GM23338 (cell line): ENCODE measurements around the gene FPGS. TPM values are rescaled to one million over a fixed set of nuclear protein-coding genes. Genes with fewer than 3 reads are reported as not detected.
A peak's percentile ranks its signal among the peaks of the same experiment; 100 is the strongest.

Source experiments
- ATAC-seq: fragments of 200-7000 bp; cut with Tn5 transposase; 3 replicates; pipeline ENCODE4 v1.9.1; 2020
- DNase-seq: peaks from one replicate; pipeline ENCODE4 v3.0.0-alpha.2; 2015; ENCODE audit warnings: low spot score
- H2AFZ ChIP-seq: fragments of 200-600 bp; sonication (generic); 2 replicates; pipeline ENCODE4 v1.8.0; 2016; ENCODE audit warnings: antibody characterized with exemption, mild to moderate bottlenecking, moderate library complexity
- H3F3A ChIP-seq: fragments of 200-600 bp; sonication (generic); replicated peaks from 2 replicates; pipeline ENCODE4 v1.8.0; 2017; ENCODE audit warnings: antibody characterized with exemption, mixed run types, low read depth
- H3K27ac ChIP-seq: fragments of 200-600 bp; sonication (generic); 2 replicates; pipeline ENCODE4 v1.6.1; 2016; ENCODE audit warnings: low read depth
- H3K27me3 ChIP-seq: fragments of 200-600 bp; sonication (generic); 2 replicates; pipeline ENCODE4 v1.8.0; 2016; ENCODE audit warnings: mild to moderate bottlenecking, mixed run types, moderate library complexity; ENCODE audit not compliant: insufficient read depth
- H3K36me3 ChIP-seq: fragments of 200-600 bp; sonication (generic); 2 replicates; pipeline ENCODE4 v1.8.0; 2016; ENCODE audit warnings: mild to moderate bottlenecking; ENCODE audit not compliant: insufficient read depth
- H3K4me1 ChIP-seq: fragments of 200-600 bp; sonication (generic); 2 replicates; pipeline ENCODE4 v1.8.0; 2016; ENCODE audit warnings: mild to moderate bottlenecking, moderate library complexity; ENCODE audit not compliant: insufficient read depth
- H3K4me2 ChIP-seq: fragments of 200-600 bp; sonication (generic); 2 replicates; pipeline ENCODE4 v1.7.1; 2017; ENCODE audit warnings: mixed run types
- H3K4me3 ChIP-seq: fragments of 200-600 bp; sonication (generic); 2 replicates; pipeline ENCODE4 v1.6.1; 2016; ENCODE audit warnings: mixed run types
- H3K79me2 ChIP-seq: fragments of 200-600 bp; sonication (generic); replicated peaks from 2 replicates; pipeline ENCODE4 v1.8.0; 2017; ENCODE audit warnings: mild to moderate bottlenecking; ENCODE audit not compliant: insufficient read depth
- H3K9me2 ChIP-seq: fragments of 200-600 bp; sonication (generic); 2 replicates; pipeline ENCODE4 v1.8.0; 2017; ENCODE audit not compliant: insufficient read depth
- H4K20me1 ChIP-seq: fragments of 200-600 bp; sonication (generic); replicated peaks from 2 replicates; pipeline ENCODE4 v1.8.0; 2017; ENCODE audit warnings: mild to moderate bottlenecking; ENCODE audit not compliant: insufficient read depth
- H3K27ac Mint-ChIP-seq: 2 replicates; pipeline ENCODE4 v1.8.0; 2020; ENCODE audit warnings: inconsistent platforms, mild to moderate bottlenecking, moderate library complexity, mixed read lengths
- H3K27me3 Mint-ChIP-seq: 3 replicates; pipeline ENCODE4 v1.8.0; 2022; ENCODE audit warnings: low read depth, mild to moderate bottlenecking, moderate library complexity, mixed read lengths, inconsistent platforms; ENCODE audit not compliant: insufficient read depth, poor library complexity
- H3K36me3 Mint-ChIP-seq: 3 replicates; pipeline ENCODE4 v1.8.0; 2021; ENCODE audit warnings: low read depth, mild to moderate bottlenecking, inconsistent platforms, moderate library complexity, mixed read lengths
- H3K4me1 Mint-ChIP-seq: 3 replicates; pipeline ENCODE4 v1.8.0; 2020; ENCODE audit warnings: mild to moderate bottlenecking, inconsistent platforms, mixed read lengths
- H3K4me3 Mint-ChIP-seq: 3 replicates; pipeline ENCODE4 v1.8.0; 2021; ENCODE audit warnings: moderate library complexity, mild to moderate bottlenecking, inconsistent platforms, mixed read lengths
- H3K9me3 Mint-ChIP-seq: 3 replicates; pipeline ENCODE4 v1.8.0; 2020; ENCODE audit warnings: moderate library complexity, mild to moderate bottlenecking, inconsistent platforms, mixed read lengths
- CREB1 ChIP-seq: fragments of 250-450 bp; sonication (Bioruptor Pico); IDR thresholded peaks from 2 replicates; pipeline ENCODE4 v1.5.0; 2020; ENCODE audit warnings: low read depth, mild to moderate bottlenecking, moderate library complexity
- EZH2 ChIP-seq: fragments of 200-600 bp; sonication (generic); IDR thresholded peaks from one replicate; pipeline ENCODE4 v1.8.0; 2017; ENCODE audit warnings: antibody characterized with exemption, mild to moderate bottlenecking, low read depth; ENCODE audit not compliant: unreplicated experiment
- EZH2phosphoT487 ChIP-seq: fragments of 200-600 bp; sonication (generic); IDR thresholded peaks from one replicate; pipeline ENCODE4 v1.8.1; 2018; ENCODE audit warnings: antibody characterized with exemption; ENCODE audit not compliant: unreplicated experiment
- JUNB ChIP-seq: IDR thresholded peaks from one replicate; pipeline ENCODE4 v1.6.1; 2016; ENCODE audit warnings: antibody characterized with exemption; ENCODE audit not compliant: unreplicated experiment
- NANOG ChIP-seq: IDR thresholded peaks from 2 replicates; pipeline ENCODE4 v1.6.1; 2016; ENCODE audit warnings: antibody characterized with exemption, borderline replicate concordance
- POLR2AphosphoS5 ChIP-seq: IDR thresholded peaks from 2 replicates; pipeline ENCODE4 v1.6.1; 2016; ENCODE audit warnings: antibody characterized with exemption, low read depth
- STAT1 ChIP-seq: IDR thresholded peaks from one replicate; pipeline ENCODE4 v1.6.1; 2016; ENCODE audit warnings: antibody characterized with exemption; ENCODE audit not compliant: unreplicated experiment
- ZNF114 ChIP-seq: fragments of 250-450 bp; sonication (Bioruptor Pico); IDR thresholded peaks from 2 replicates; pipeline ENCODE4 v1.5.0; 2020; ENCODE audit warnings: mild to moderate bottlenecking, moderate library complexity
- ZNF331 ChIP-seq: fragments of 250-450 bp; sonication (Bioruptor Pico); IDR thresholded peaks from 2 replicates; pipeline ENCODE4 v1.5.0; 2020; ENCODE audit warnings: low read depth, mild to moderate bottlenecking, moderate library complexity
- polyA plus RNA-seq: library from polyadenylated mRNA; unstranded; fragments of >200 nt; fragmentation: Nextera tagmentation; extraction: Ambion mirVana; gene quantifications from 2 replicates; pipeline ENCODE4 v1.2.1, GENCODE V29; 2016
- total RNA-seq: library from RNA; depleted of rRNA; stranded (reverse); fragments of >200 nt; shearing (Covaris generic); gene quantifications from 2 replicates; pipeline ENCODE4 v1.2.3, GENCODE V29; 2014
- TF ChIP-seq, protein P1 (sequence below): fragments of 250-450 bp; sonication (Bioruptor Pico); IDR thresholded peaks from 2 replicates; pipeline ENCODE4 v1.5.0; 2020; ENCODE audit warnings: mild to moderate bottlenecking, moderate library complexity
- TF ChIP-seq, protein P2 (sequence below), 2 experiments: fragments of 200-600 bp in 1 of 2; sonication (generic) in 1 of 2; conservative IDR thresholded peaks; 2 replicates each; pipeline versions ENCODE4 v1.5.1 to v1.6.1; 2016 to 2017; ENCODE audit warnings: antibody characterized with exemption in 2 of 2, low read depth in 2 of 2, mild to moderate bottlenecking in 2 of 2, moderate library complexity in 1 of 2
- TF ChIP-seq, protein P3 (sequence below): IDR thresholded peaks from 2 replicates; pipeline ENCODE4 v1.6.1; 2016; ENCODE audit warnings: antibody characterized with exemption

Gene FPGS
- total and polyA plus RNA-seq, 2 experiments from 2014 or later: 40.7 to 87.2 TPM

DNA sequence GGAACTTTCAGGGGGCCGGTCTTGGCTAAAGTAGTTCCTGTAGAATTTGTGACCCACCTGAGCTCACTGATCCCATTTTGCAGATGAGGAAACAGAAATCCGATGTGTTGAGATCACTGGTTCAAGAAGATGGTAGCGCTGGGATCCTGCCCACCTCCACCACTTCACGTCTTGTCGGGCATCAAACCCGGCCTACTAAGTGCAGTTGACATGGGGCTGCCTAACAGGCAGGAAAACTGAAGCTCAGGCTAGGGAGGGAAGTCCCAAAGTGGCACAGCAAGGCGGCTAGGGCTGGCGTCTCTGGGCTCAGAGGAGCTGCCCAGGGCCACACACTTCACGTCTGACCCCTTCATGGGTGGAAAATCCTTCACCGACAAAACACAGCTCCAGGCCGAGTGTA, 52.3 kb downstream of the FPGS start:
- ATAC-seq (no peak), DNase-seq (no peak)
- H3K27ac Mint-ChIP-seq: no peak overlapping the region
- TF ChIP-seq JUNB: no peak
- Histone ChIP-seq H3K4me2 (no peak overlapping the region), H3K4me1 (peaks cover 4% of the 10 kb centered on the region; the same call in 1 of the 2 replicates), H3K36me3 (no peaks in the 10 kb centered on the region), H4K20me1 (no peaks in the 10 kb centered on the region), H2AFZ (peak overlapping the region; percentile 88; the same call in 1 of the 2 replicates), H3K4me3 (no peak overlapping the region), H3K27ac (no peak overlapping the region), H3K79me2 (no peaks in the 10 kb centered on the region), H3K9me2 (no peaks in the 10 kb centered on the region), H3F3A (no peaks in the 10 kb centered on the region), H3K27me3 (no peaks in the 10 kb centered on the region)
- peaks cover 8% of the 10 kb centered on the region for H3K27me3 Mint-ChIP-seq
- H3K4me1 Mint-ChIP-seq: peaks cover 7% of the 10 kb centered on the region
- H3K4me3 Mint-ChIP-seq: no peak overlapping the region
- no peaks in the 10 kb centered on the region for H3K36me3 Mint-ChIP-seq
- peaks cover 5% of the 10 kb centered on the region for H3K9me3 Mint-ChIP-seq

DNA sequence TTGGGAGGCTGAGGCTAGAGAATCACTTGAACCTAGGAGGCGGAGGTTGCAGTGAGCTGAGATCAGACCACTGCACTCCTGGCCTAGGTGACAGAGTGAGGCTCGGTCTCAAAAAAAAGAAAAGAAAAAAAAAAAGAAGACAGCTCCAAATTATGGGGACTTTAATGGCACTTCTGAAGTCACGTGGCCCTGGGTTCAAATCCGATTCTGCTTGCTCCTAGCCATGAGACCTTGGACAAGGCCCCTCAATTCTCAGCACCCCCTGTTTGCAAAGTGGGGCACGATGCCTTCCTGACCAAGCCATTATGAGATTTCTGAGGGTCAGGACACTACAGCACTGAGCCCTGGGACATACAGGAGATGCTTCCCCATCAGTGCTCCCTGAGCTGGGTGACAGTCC, 52.8 kb downstream of the FPGS start:
- DNase-seq: no peak
- H3K36me3 Mint-ChIP-seq: no peaks in the 10 kb centered on the region
- Histone ChIP-seq H3K79me2 (no peaks in the 10 kb centered on the region), H3K27me3 (no peaks in the 10 kb centered on the region), H2AFZ (no peak overlapping the region), H3K9me2 (no peaks in the 10 kb centered on the region), H3K36me3 (no peaks in the 10 kb centered on the region), H3F3A (no peaks in the 10 kb centered on the region), H3K4me1 (peaks cover 4% of the 10 kb centered on the region; the same call in 1 of the 2 replicates), H3K27ac (no peak overlapping the region), H4K20me1 (no peaks in the 10 kb centered on the region), H3K4me3 (no peak overlapping the region), H3K4me2 (no peak overlapping the region)
- no peak overlapping the region for H3K4me3 Mint-ChIP-seq
- H3K9me3 Mint-ChIP-seq: peaks cover 2% of the 10 kb centered on the region
- peaks cover 8% of the 10 kb centered on the region for H3K27me3 Mint-ChIP-seq
- peaks cover 7% of the 10 kb centered on the region for H3K4me1 Mint-ChIP-seq
- no peak for ATAC-seq
- no peak overlapping the region for H3K27ac Mint-ChIP-seq
- TF ChIP-seq EZH2 (no peak), STAT1 (no peak), JUNB (no peak), EZH2phosphoT487 (no peak), ZNF114 (CRISPR knock-in tag) (no peak), CREB1 (CRISPR knock-in tag) (no peak), NANOG (no peak), POLR2AphosphoS5 (no peak), ZNF331 (CRISPR knock-in tag) (no peak)
- TF ChIP-seq, protein P1, sequence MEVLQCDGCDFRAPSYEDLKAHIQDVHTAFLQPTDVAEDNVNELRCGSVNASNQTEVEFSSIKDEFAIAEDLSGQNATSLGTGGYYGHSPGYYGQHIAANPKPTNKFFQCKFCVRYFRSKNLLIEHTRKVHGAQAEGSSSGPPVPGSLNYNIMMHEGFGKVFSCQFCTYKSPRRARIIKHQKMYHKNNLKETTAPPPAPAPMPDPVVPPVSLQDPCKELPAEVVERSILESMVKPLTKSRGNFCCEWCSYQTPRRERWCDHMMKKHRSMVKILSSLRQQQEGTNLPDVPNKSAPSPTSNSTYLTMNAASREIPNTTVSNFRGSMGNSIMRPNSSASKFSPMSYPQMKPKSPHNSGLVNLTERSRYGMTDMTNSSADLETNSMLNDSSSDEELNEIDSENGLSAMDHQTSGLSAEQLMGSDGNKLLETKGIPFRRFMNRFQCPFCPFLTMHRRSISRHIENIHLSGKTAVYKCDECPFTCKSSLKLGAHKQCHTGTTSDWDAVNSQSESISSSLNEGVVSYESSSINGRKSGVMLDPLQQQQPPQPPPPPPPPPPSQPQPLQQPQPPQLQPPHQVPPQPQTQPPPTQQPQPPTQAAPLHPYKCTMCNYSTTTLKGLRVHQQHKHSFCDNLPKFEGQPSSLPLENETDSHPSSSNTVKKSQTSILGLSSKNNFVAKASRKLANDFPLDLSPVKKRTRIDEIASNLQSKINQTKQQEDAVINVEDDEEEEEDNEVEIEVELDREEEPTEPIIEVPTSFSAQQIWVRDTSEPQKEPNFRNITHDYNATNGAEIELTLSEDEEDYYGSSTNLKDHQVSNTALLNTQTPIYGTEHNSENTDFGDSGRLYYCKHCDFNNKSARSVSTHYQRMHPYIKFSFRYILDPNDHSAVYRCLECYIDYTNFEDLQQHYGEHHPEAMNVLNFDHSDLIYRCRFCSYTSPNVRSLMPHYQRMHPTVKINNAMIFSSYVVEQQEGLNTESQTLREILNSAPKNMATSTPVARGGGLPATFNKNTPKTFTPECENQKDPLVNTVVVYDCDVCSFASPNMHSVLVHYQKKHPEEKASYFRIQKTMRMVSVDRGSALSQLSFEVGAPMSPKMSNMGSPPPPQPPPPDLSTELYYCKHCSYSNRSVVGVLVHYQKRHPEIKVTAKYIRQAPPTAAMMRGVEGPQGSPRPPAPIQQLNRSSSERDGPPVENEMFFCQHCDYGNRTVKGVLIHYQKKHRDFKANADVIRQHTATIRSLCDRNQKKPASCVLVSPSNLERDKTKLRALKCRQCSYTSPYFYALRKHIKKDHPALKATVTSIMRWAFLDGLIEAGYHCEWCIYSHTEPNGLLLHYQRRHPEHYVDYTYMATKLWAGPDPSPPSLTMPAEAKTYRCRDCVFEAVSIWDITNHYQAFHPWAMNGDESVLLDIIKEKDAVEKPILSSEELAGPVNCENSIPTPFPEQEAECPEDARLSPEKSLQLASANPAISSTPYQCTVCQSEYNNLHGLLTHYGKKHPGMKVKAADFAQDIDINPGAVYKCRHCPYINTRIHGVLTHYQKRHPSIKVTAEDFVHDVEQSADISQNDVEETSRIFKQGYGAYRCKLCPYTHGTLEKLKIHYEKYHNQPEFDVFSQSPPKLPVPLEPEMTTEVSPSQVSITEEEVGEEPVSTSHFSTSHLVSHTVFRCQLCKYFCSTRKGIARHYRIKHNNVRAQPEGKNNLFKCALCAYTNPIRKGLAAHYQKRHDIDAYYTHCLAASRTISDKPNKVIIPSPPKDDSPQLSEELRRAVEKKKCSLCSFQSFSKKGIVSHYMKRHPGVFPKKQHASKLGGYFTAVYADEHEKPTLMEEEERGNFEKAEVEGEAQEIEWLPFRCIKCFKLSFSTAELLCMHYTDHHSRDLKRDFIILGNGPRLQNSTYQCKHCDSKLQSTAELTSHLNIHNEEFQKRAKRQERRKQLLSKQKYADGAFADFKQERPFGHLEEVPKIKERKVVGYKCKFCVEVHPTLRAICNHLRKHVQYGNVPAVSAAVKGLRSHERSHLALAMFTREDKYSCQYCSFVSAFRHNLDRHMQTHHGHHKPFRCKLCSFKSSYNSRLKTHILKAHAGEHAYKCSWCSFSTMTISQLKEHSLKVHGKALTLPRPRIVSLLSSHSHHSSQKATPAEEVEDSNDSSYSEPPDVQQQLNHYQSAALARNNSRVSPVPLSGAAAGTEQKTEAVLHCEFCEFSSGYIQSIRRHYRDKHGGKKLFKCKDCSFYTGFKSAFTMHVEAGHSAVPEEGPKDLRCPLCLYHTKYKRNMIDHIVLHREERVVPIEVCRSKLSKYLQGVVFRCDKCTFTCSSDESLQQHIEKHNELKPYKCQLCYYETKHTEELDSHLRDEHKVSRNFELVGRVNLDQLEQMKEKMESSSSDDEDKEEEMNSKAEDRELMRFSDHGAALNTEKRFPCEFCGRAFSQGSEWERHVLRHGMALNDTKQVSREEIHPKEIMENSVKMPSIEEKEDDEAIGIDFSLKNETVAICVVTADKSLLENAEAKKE (CRISPR knock-in tag): no peak
- TF ChIP-seq, protein P2, sequence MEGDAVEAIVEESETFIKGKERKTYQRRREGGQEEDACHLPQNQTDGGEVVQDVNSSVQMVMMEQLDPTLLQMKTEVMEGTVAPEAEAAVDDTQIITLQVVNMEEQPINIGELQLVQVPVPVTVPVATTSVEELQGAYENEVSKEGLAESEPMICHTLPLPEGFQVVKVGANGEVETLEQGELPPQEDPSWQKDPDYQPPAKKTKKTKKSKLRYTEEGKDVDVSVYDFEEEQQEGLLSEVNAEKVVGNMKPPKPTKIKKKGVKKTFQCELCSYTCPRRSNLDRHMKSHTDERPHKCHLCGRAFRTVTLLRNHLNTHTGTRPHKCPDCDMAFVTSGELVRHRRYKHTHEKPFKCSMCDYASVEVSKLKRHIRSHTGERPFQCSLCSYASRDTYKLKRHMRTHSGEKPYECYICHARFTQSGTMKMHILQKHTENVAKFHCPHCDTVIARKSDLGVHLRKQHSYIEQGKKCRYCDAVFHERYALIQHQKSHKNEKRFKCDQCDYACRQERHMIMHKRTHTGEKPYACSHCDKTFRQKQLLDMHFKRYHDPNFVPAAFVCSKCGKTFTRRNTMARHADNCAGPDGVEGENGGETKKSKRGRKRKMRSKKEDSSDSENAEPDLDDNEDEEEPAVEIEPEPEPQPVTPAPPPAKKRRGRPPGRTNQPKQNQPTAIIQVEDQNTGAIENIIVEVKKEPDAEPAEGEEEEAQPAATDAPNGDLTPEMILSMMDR (conservative IDR thresholded peaks at IDR 0.05; ENCODE audit: low read depth in 2 of 2): no peak
- TF ChIP-seq, protein P3, sequence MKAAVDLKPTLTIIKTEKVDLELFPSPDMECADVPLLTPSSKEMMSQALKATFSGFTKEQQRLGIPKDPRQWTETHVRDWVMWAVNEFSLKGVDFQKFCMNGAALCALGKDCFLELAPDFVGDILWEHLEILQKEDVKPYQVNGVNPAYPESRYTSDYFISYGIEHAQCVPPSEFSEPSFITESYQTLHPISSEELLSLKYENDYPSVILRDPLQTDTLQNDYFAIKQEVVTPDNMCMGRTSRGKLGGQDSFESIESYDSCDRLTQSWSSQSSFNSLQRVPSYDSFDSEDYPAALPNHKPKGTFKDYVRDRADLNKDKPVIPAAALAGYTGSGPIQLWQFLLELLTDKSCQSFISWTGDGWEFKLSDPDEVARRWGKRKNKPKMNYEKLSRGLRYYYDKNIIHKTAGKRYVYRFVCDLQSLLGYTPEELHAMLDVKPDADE: no peak
